HCT116 (cell line): ENCODE measurements around the gene NEURL1B. TPM values are rescaled to one million over a fixed set of nuclear protein-coding genes. Genes with fewer than 3 reads are reported as not detected.

Experiments used
- ATAC-seq: fragments of 200-7000 bp; cut with Tn5 transposase; 2 replicates; pipeline ENCODE4 v1.9.1; 2020; ENCODE audit warnings: mild to moderate bottlenecking, moderate library complexity
- BruUV-seq: library from RNA; stranded (reverse); fragments of 400-500 nt; replicated peaks from 2 replicates; lab custom pipeline; 2021; lab: Mats Ljungman, UMichigan
- CTCF ChIA-PET: fragments of 300-600 bp; sonication (Branson Sonifier 250); formaldehyde crosslinking; loops from one replicate; lab custom pipeline; 2021; ENCODE audit warnings: antibody characterized with exemption; lab: Charles Lee
- POLR2A ChIA-PET: fragments of 300-600, 350-600 bp; sonication (Branson Sonifier 250); formaldehyde crosslinking; loops from one replicate; lab custom pipeline; 2021; ENCODE audit warnings: antibody characterized with exemption; lab: Charles Lee
- RAD21 ChIA-PET, 2 experiments: fragments of 300-600 bp; sonication (Branson Sonifier 250); formaldehyde crosslinking; loops; one replicate each; lab custom pipeline; 2023; ENCODE audit warnings: low total read pairs in 2 of 2; ENCODE audit not compliant: uncharacterized antibody in 2 of 2, unreplicated experiment in 2 of 2, low non-redundant PET in 1 of 2; lab: Charles Lee
- DNase-seq: peaks from one replicate; pipeline ENCODE4 v3.0.0-alpha.2; 2010; ENCODE audit warnings: low read depth, low spot score
- H2AFZ ChIP-seq: fragments of 200-600 bp; shearing (Covaris generic), sonication (generic); 2 replicates; pipeline ENCODE4 v1.6.1; 2017; ENCODE audit warnings: low read depth, mixed run types, mixed read lengths, antibody characterized with exemption, low read length; ENCODE audit not compliant: poor library complexity, severe bottlenecking
- H3K27ac ChIP-seq: 2 replicates; pipeline ENCODE4 v1.5.1; 2012; ENCODE audit warnings: low read depth, low read length
- H3K27me3 ChIP-seq: fragments of 200-600 bp; sonication (generic); 2 replicates; pipeline ENCODE4 v1.6.1; 2016; ENCODE audit warnings: mixed run types, low read length, mixed read lengths; ENCODE audit not compliant: insufficient read depth
- H3K36me3 ChIP-seq, 2 experiments: fragments of 200-500 bp in 1 of 2; fragments of 200-600 bp in 1 of 2; sonication (Bioruptor generic) in 1 of 2; sonication (generic) in 1 of 2; 2 replicates each; pipeline versions ENCODE4 v1.5.1 to v1.6.1; 2014 to 2016; ENCODE audit warnings: low read length in 2 of 2, inconsistent platforms in 1 of 2, mixed read lengths in 1 of 2, mixed run types in 1 of 2; ENCODE audit not compliant: insufficient read depth in 2 of 2, control insufficient read depth in 1 of 2
- H3K4me1 ChIP-seq, 2 experiments: fragments of 200-600 bp in 1 of 2; sonication (generic) in 1 of 2; 2 replicates each; pipeline versions ENCODE4 v1.5.1 to v1.6.1; 2012 to 2017; ENCODE audit warnings: low read length in 2 of 2, inconsistent platforms in 1 of 2, mild to moderate bottlenecking in 1 of 2, mixed read lengths in 1 of 2, mixed run types in 1 of 2, moderate library complexity in 1 of 2; ENCODE audit not compliant: insufficient read depth in 2 of 2, control insufficient read depth in 1 of 2
- H3K4me2 ChIP-seq: fragments of 200-600 bp; sonication (generic); 2 replicates; pipeline ENCODE4 v1.6.1; 2017; ENCODE audit warnings: mixed run types, low read length, mixed read lengths
- H3K4me3 ChIP-seq, 2 experiments: fragments of 200-600 bp in 1 of 2; sonication (generic) in 1 of 2; replicated peaks in 1 of 2; 2 replicates each; pipeline ENCODE4 v1.5.1; 2011 to 2016; ENCODE audit warnings: low read length in 2 of 2, control low read depth in 1 of 2, low read depth in 1 of 2, mild to moderate bottlenecking in 1 of 2, mixed read lengths in 1 of 2, mixed run types in 1 of 2
- H3K79me2 ChIP-seq: fragments of 200-600 bp; sonication (generic); 2 replicates; pipeline ENCODE4 v1.6.1; 2017; ENCODE audit warnings: mild to moderate bottlenecking, mixed run types, low read length, moderate library complexity, mixed read lengths; ENCODE audit not compliant: insufficient read depth
- H3K9ac ChIP-seq: fragments of 200-600 bp; sonication (generic); 2 replicates; pipeline ENCODE4 v1.6.1; 2016; ENCODE audit warnings: low read length, mixed read lengths
- H3K9me2 ChIP-seq: fragments of 200-600 bp; sonication (generic), shearing (Covaris generic); 2 replicates; pipeline ENCODE4 v1.6.1; 2017; ENCODE audit warnings: mixed run types, mild to moderate bottlenecking, moderate library complexity; ENCODE audit not compliant: insufficient read depth
- H3K9me3 ChIP-seq, 2 experiments: fragments of 200-500 bp in 1 of 2; fragments of 200-600 bp in 1 of 2; sonication (Bioruptor generic) in 1 of 2; sonication (generic) in 1 of 2; 2 replicates each; pipeline ENCODE4 v1.6.1; 2014 to 2017; ENCODE audit warnings: low read length in 2 of 2, mixed read lengths in 2 of 2, inconsistent platforms in 1 of 2, low read depth in 1 of 2, mild to moderate bottlenecking in 1 of 2, mixed run types in 1 of 2, moderate library complexity in 1 of 2; ENCODE audit not compliant: control insufficient read depth in 1 of 2, insufficient read depth in 1 of 2
- H4K20me1 ChIP-seq: fragments of 200-600 bp; sonication (generic), shearing (Covaris generic); 2 replicates; pipeline ENCODE4 v1.6.1; 2017; ENCODE audit warnings: mixed run types, mild to moderate bottlenecking, moderate library complexity; ENCODE audit not compliant: insufficient read depth
- ATF3 ChIP-seq: IDR thresholded peaks from 2 replicates; pipeline ENCODE4 v1.6.1; 2012
- CBX3 ChIP-seq: IDR thresholded peaks from 2 replicates; pipeline ENCODE4 v1.6.1; 2012; ENCODE audit warnings: low read depth
- EZH2 ChIP-seq: fragments of 200-600 bp; sonication (generic); IDR thresholded peaks from 2 replicates; pipeline ENCODE4 v1.6.1; 2017; ENCODE audit warnings: antibody characterized with exemption, mixed run types
- EZH2phosphoT487 ChIP-seq: fragments of 200-600 bp; IDR thresholded peaks from 2 replicates; pipeline ENCODE4 v1.6.1; 2018; ENCODE audit warnings: antibody characterized with exemption, borderline replicate concordance
- POLR2A ChIP-seq: IDR thresholded peaks from 2 replicates; pipeline ENCODE4 v1.7.0; 2011; ENCODE audit warnings: borderline replicate concordance; ENCODE audit not compliant: insufficient read depth, insufficient read length; ENCODE audit errors: extremely low read depth
- RAD21 ChIP-seq: IDR thresholded peaks from 2 replicates; pipeline ENCODE4 v1.6.1; 2012; ENCODE audit warnings: low read depth, mild to moderate bottlenecking
- SIN3A ChIP-seq: IDR thresholded peaks from 2 replicates; pipeline ENCODE4 v1.6.1; 2012; ENCODE audit warnings: low read depth
- TCF7L2 ChIP-seq: IDR thresholded peaks from 2 replicates; pipeline ENCODE4 v1.7.0; 2011; ENCODE audit warnings: borderline replicate concordance, inconsistent platforms; ENCODE audit not compliant: insufficient read depth, insufficient read length; ENCODE audit errors: extremely low read depth
- ZBTB33 ChIP-seq: IDR thresholded peaks from 2 replicates; pipeline ENCODE4 v1.6.1; 2011; ENCODE audit warnings: mild to moderate bottlenecking, low read length, moderate library complexity; ENCODE audit not compliant: insufficient replicate concordance; ENCODE audit errors: extremely low read depth
- ZFX ChIP-seq: fragments of 450-650 bp; IDR thresholded peaks from 2 replicates; pipeline ENCODE4 v1.6.1; 2017
- intact Hi-C: fragments of 100-400 bp; cut with micrococcal nuclease; formaldehyde crosslinking; loops from 2 replicates; pipeline ENCODE4 v1.10.0; 2022
- total RNA-seq: library from RNA; stranded (reverse); gene quantifications from one replicate; pipeline ENCODE4 v1.2.1, GENCODE V29; 2021; ENCODE audit not compliant: unreplicated experiment
- TF ChIP-seq, protein P1 (sequence below): IDR thresholded peaks from 2 replicates; pipeline ENCODE4 v1.6.1; 2012; ENCODE audit warnings: low read depth

The NEURL1B gene
- total RNA-seq, 1 experiment from 2014 or later = 5.8 TPM

DNA sequence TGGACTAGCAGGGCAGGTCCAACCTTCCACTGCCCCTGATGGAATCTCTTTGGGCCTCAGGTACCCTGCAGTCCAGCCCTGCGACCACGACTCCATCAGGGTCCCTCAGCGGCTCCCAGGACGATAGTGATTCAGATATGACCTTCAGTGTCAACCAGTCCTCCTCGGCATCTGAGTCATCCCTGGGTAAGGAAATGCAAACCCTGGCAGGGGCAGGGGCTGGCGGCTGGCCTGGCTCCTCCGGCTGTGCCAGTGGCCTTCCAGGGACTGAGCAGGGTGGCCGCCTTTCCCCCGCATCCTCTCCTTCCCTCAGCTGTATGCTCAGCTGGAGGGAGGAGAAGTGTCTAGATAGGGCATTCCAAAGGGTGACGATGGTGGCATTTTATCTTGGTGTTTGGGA lies 45.0 kb downstream of the NEURL1B start:
- RAD21 ChIA-PET = no interaction called here
- no TSS peak for BruUV-seq
- peaks cover 17 to 32% of the 10 kb centered on the region in 2 experiments for H3K4me1 ChIP-seq
- no peaks in the 10 kb centered on the region for H3K9me2 ChIP-seq
- H3K4me3 ChIP-seq = no peak overlapping the region
- no peaks in the 10 kb centered on the region for H3K79me2 ChIP-seq
- no peaks in the 10 kb centered on the region for H4K20me1 ChIP-seq
- no peaks in the 10 kb centered on the region for H3K9me3 ChIP-seq
- DNase-seq = no peak
- no peak overlapping the region for H3K9ac ChIP-seq
- POLR2A ChIA-PET = no interaction called here
- H3K36me3 ChIP-seq = no peaks in the 10 kb centered on the region
- H3K27ac ChIP-seq = no peak overlapping the region
- H3K4me2 ChIP-seq = no peak overlapping the region
- CTCF ChIA-PET = no interaction called here
- no peaks in the 10 kb centered on the region for H3K27me3 ChIP-seq
- no peak for TF ChIP-seq TCF7L2
- TF ChIP-seq, protein P1, sequence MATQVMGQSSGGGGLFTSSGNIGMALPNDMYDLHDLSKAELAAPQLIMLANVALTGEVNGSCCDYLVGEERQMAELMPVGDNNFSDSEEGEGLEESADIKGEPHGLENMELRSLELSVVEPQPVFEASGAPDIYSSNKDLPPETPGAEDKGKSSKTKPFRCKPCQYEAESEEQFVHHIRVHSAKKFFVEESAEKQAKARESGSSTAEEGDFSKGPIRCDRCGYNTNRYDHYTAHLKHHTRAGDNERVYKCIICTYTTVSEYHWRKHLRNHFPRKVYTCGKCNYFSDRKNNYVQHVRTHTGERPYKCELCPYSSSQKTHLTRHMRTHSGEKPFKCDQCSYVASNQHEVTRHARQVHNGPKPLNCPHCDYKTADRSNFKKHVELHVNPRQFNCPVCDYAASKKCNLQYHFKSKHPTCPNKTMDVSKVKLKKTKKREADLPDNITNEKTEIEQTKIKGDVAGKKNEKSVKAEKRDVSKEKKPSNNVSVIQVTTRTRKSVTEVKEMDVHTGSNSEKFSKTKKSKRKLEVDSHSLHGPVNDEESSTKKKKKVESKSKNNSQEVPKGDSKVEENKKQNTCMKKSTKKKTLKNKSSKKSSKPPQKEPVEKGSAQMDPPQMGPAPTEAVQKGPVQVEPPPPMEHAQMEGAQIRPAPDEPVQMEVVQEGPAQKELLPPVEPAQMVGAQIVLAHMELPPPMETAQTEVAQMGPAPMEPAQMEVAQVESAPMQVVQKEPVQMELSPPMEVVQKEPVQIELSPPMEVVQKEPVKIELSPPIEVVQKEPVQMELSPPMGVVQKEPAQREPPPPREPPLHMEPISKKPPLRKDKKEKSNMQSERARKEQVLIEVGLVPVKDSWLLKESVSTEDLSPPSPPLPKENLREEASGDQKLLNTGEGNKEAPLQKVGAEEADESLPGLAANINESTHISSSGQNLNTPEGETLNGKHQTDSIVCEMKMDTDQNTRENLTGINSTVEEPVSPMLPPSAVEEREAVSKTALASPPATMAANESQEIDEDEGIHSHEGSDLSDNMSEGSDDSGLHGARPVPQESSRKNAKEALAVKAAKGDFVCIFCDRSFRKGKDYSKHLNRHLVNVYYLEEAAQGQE = no peak
- no peak for TF ChIP-seq RAD21
- no peak for TF ChIP-seq EZH2phosphoT487
- TF ChIP-seq ZBTB33 = no peak
- TF ChIP-seq CBX3 = no peak
- TF ChIP-seq ATF3 = no peak
- TF ChIP-seq EZH2 = no peak
- no peak for TF ChIP-seq POLR2A
- TF ChIP-seq ZFX = no peak
- no peak for TF ChIP-seq SIN3A
- ATAC-seq = no peak; the same call in 1 of the 2 replicates
- intact Hi-C loops = no loop called here
- H2AFZ ChIP-seq = no peak overlapping the region
